Measurements from ENCODE around the gene DIP2C. TPM values are rescaled to one million over a fixed set of nuclear protein-coding genes. Genes with fewer than 3 reads are reported as not detected.

Gene DIP2C
- polyA plus RNA-seq, 3 donors = 0.11 TPM; not detected in 2

GRCh38 chr10:677750-678661 lies 11.5 kb downstream of the DIP2C start:
- H3K9me3 Mint-ChIP-seq = peaks cover 0 to 11% (median 3%) of the 10 kb centered on the region in 7 donors
- intact Hi-C loops (cut with micrococcal nuclease) = no loop called here
- Histone ChIP-seq H4K20me1 (ENCODE audit: insufficient read depth, low read length) (no peaks in the 10 kb centered on the region), H2AFZ (ENCODE audit: insufficient read depth, low read depth, low read length, poor library complexity, severe bottlenecking) (no peak overlapping the region), H3K79me2 (ENCODE audit: insufficient read depth, low read length) (no peaks in the 10 kb centered on the region), H3K27me3 (ENCODE audit: control insufficient read depth in 2 of 2, insufficient read depth in 2 of 2, low read length in 2 of 2) (no peaks in the 10 kb centered on the region), H3K4me1 (ENCODE audit: control insufficient read depth in 1 of 2, insufficient read depth in 2 of 2, low read length in 2 of 2) (no peaks in the 10 kb centered on the region), H3K36me3 (replicated peaks in 1 of 2; ENCODE audit: control insufficient read depth in 1 of 2, insufficient read depth in 2 of 2, low read length in 2 of 2) (no peaks in the 10 kb centered on the region), H3K4me3 (replicated peaks in 1 of 3; ENCODE audit: low read depth in 2 of 3, low read length in 3 of 3) (no peak overlapping the region), H3K4me2 (replicated peaks; ENCODE audit: extremely low read depth, low read length, poor library complexity, severe bottlenecking) (no peak overlapping the region), H3K9ac (ENCODE audit: insufficient read depth, low read length, poor library complexity, severe bottlenecking) (no peak overlapping the region), H3K9me3 (replicated peaks in 1 of 2; ENCODE audit: control insufficient read depth in 1 of 2, insufficient read depth in 1 of 2, low read length in 2 of 2) (no peaks in the 10 kb centered on the region), H3K27ac (ENCODE audit: low read depth in 1 of 2, low read length in 2 of 2) (no peak overlapping the region)
- TF ChIP-seq CTCF (IDR thresholded peaks at IDR 0.05) = no peak
- WGBS (ENCODE audit: insufficient coverage) = 92% methylated on average over 20 of the region's 22 CpGs
- H3K4me1 Mint-ChIP-seq = no peaks in the 10 kb centered on the region
- no peak overlapping the region for H3K27ac Mint-ChIP-seq
- no peaks in the 10 kb centered on the region for H3K36me3 Mint-ChIP-seq
- H3K27me3 Mint-ChIP-seq (ENCODE audit: low read depth in 3 of 3) = peaks cover 8 to 22% (median 12%) of the 10 kb centered on the region in 3 donors
- DNase-seq = no peak
- no peak overlapping the region for H3K4me3 Mint-ChIP-seq

- no peaks in the 10 kb centered on the region for H3K79me2 ChIP-seq (ENCODE audit: insufficient read depth, low read length)
- Mint-ChIP-seq H3K4me3 (no peak overlapping the region), H3K27ac (no peak overlapping the region), H3K36me3 (no peaks in the 10 kb centered on the region), H3K9me3 (peaks cover 0 to 13% (median 3%) of the 10 kb centered on the region in 7 donors), H3K27me3 (ENCODE audit: low read depth in 3 of 3) (peaks cover 6 to 22% (median 12%) of the 10 kb centered on the region in 3 donors), H3K4me1 (no peaks in the 10 kb centered on the region)
- H3K9ac ChIP-seq (ENCODE audit: insufficient read depth, low read length, poor library complexity, severe bottlenecking) = no peak overlapping the region
- H3K27ac ChIP-seq (ENCODE audit: low read depth in 1 of 2, low read length in 2 of 2) = no peak overlapping the region
- H3K36me3 ChIP-seq (replicated peaks in 1 of 2; ENCODE audit: control insufficient read depth in 1 of 2, insufficient read depth in 2 of 2, low read length in 2 of 2) = no peaks in the 10 kb centered on the region
- H3K4me1 ChIP-seq (ENCODE audit: control insufficient read depth in 1 of 2, insufficient read depth in 2 of 2, low read length in 2 of 2) = no peaks in the 10 kb centered on the region
- H3K27me3 ChIP-seq (ENCODE audit: control insufficient read depth in 2 of 2, insufficient read depth in 2 of 2, low read length in 2 of 2) = no peaks in the 10 kb centered on the region
- H3K4me3 ChIP-seq (replicated peaks in 1 of 3; ENCODE audit: low read depth in 2 of 3, low read length in 3 of 3) = no peak overlapping the region
- no peak for TF ChIP-seq CTCF (IDR thresholded peaks at IDR 0.05)
- no peaks in the 10 kb centered on the region for H4K20me1 ChIP-seq (ENCODE audit: insufficient read depth, low read length)
- DNase-seq = no peak
- no peak overlapping the region for H2AFZ ChIP-seq (ENCODE audit: insufficient read depth, low read depth, low read length, poor library complexity, severe bottlenecking)
- H3K9me3 ChIP-seq (replicated peaks in 1 of 2; ENCODE audit: control insufficient read depth in 1 of 2, insufficient read depth in 1 of 2, low read length in 2 of 2) = no peaks in the 10 kb centered on the region
- intact Hi-C loops (cut with micrococcal nuclease) = no loop called here
- H3K4me2 ChIP-seq (replicated peaks; ENCODE audit: extremely low read depth, low read length, poor library complexity, severe bottlenecking) = no peak overlapping the region
- WGBS (ENCODE audit: insufficient coverage) = no CpG with 5 or more reads among the region's 1 CpG
These were observed 12.4 kb downstream of the DIP2C start for GRCh38 chr10:677038-677437.

Measured in CD14-positive monocyte (primary cell).